NCI-H128 (cell line): ENCODE measurements around the gene PTPRD.
A peak's percentile ranks its signal among the peaks of the same experiment; 100 is the strongest.

Source experiments
- DNase-seq: peaks from one replicate; lab custom pipeline; 2025; ENCODE audit not compliant: unreplicated experiment; lab: John Stamatoyannopoulos, UW

Gene PTPRD

DNA sequence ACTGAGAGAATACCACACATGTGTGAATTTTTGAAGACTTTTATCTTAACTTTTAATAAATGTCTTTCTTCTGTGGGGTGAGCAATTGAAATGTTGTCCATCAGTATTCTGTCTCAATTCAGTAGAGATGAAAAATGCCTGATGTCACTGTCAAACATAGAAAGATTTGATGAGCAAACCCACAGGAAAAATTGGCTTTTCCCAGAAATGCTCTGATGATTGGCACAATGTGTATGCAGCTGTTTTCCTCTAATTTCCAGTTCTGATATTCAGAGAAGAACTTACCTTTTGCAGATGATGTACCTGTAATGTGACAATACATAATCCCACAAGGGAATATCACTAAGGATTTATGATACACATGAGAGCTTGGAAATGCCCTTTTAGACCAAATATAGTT lies 340.0 kb downstream of the PTPRD start:
- no peak for DNase-seq

DNA sequence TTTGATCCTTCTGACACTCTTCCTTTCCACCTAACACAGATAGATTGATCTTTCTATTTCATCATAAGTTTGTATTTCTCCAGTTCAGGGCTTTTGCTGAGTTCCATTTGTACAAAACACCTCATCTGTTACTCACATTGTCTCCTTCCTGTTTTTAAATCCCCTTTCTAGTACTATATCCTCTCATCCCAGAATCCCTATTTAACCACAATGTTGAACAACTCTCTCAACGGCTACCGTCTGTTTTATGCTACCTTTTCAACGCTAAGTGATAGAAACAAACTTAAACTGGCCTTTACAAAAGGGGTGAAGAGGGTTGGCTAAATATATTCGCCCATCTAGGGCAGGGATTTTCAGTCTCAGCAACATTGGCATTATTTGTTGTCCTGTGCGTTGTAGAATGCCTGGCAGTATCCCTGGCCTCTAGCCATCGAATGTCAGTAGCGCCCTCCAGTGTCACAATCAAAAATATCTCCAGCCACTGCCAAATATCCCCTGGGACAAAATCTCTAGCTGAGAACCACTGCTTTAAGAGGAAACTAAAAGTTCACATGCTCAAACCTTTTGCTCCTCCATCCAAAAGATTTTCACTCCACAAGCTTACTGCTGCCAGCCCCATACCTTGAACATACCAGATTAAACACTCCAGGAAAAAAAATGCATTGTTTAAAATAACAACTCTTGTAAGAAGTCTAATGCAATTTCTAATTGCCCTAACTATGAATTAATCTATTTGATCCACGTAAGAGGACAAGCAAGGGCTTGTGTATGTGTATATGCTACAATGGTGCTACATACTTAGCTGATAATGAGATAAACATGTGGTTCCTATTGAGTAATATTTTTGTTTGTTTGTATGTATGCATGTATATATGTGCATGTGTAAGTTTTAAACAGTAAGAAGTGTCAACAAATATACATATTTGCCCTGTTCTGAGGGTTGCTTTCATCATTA lies 344.0 kb downstream of the PTPRD start:
- peak; percentile 6 for DNase-seq

DNA sequence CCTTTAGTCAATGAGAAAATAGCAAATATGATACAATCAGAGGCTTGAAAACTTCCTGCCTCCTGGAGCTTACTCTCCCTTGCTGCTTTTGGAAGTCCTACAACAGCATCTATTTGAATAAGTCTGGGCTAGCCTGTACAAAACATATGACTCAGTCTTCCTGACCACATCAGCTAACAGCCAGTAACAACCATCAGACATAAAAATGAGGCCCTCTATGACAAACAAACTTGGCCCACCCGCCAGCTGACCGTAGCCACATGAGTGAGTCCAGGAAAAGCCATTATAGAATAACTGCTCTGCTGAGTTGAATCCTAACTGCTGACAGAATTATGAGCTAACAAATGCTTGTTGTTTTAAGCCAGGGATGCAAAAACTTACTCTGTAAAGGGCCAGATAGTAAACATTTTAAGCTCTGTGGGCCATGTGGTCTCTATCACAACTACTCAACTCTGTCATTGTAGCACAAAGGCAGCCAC lies 347.6 kb downstream of the PTPRD start:
- DNase-seq = no peak

DNA sequence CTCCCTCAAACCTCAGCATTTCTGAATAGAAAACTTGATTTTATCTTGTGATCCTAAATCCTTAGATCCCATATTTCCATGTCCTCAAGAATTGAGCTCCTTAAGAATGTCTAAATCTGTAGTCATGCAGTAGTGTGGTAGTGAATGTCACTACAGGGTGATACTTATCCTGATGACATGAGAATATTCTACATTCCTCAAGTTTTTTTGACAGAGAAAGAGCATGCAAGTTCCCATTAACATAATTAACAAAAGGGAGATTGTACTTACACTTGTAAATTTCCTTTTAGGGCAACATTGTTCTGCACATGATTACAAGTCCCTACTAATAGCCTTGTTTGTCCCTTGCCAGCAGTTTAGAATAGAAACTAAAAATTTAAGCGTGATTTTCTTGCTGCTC lies 352.3 kb downstream of the PTPRD start:
- no peak for DNase-seq

DNA sequence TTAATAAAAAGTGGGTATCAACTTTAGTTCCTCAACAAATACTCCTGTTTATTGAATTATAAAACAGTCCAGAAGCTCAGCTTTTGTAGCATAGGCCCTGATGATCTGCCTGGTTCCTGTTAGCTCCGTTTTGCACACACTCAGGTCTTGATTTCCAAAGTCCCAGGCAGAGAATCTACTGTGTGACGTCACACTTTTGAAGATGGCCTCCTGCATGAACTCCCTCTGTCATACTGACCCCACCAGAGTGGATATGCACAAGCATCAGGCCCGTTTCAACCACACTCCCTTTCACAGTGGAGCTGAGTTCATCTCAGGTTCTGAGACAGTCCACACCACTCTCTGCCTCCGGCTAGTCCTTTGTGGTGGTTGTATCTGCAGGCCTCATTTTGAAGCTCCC lies 353.1 kb downstream of the PTPRD start:
- no peak for DNase-seq

DNA sequence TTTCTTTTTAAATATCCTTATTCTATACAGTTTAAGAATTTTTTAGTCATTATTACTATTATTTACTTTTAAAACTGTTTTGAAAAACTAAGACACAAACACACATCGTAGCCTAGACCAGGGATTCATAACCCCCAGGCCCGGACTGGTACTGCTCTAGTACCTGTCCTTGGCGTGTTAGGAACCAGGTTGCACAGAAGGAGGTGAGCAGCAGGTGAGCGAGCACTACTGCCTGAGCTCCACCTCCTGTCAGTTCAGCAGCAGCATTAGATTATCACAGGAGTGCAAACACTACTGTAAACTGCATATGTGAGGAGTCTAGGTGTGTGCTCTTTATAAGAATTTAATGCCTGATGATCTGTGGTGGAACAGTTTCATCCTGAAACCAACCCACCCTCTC lies 357.0 kb downstream of the PTPRD start:
- no peak for DNase-seq

DNA sequence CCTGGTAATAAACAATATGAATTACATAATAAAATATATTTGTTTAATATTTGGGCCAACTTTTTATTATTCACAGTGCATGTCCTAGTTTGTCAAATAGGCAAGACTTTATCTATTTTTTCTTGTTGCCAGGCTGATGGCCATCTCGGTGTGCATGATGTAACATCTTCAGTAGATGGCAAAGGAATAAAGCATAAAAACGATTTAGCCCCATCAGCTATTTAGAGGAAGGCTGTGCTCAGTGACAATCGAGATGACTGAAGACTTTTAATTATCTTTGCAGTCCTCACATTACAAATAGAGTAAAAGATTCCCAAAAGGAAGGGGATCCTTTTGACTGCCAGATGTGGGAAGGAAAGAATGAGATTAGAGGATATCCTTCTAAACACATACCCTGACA lies 358.5 kb downstream of the PTPRD start:
- no peak for DNase-seq

DNA sequence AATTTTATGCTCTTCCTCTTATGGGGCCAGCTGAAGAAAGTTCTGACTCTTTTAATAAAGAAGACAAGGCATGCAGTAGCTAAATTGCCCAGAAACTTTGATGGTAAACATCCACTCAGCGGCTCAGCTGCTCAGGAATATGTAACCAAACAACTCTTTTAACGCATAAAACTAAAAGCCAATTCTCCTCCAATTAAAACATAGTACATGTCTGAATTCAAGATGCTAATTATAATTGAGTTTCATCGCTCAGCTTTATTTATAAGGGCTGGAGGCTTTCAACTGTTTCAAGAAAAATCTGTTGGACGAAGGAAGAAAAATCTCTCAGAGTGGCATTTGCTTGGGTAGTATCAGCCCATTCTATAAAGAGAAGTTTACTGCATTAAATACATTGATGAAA lies 359.5 kb downstream of the PTPRD start:
- DNase-seq = no peak

DNA sequence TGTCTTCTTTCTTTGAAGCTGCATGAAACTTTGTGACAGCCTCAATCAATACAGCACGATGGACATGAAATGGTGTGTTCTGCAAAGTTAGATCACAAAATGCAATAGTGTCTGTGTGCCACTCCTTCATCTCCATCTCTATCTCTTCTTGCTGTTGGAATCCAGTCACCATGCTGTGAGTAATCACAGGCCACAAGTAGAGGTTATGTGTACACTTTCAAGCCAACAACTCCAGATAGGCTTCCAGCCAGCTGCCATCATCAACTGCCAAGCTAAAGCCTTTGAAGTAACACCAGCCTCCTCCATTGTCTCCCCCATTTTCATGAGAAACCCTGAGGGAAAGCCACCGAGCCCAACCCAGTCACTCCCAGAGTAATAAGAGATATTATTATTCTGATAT lies 360.6 kb downstream of the PTPRD start:
- no peak for DNase-seq

DNA sequence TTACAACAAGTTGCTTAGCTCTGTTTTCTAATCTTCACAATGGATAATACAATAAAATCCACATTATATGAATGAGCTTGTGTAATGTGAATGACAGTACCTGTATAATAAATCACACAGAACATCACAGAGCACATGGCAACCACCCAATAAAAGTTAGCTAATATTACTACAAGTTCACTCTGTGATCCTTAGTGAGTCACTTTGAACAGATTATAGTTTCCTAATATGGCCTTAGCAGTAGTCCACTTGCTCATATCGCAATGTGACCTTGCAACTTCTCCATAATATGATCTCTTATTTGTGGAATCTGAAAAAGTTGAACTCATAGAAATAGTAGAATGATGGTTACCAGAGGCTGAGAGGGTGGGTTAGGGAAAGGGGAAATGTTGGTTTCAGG lies 361.3 kb downstream of the PTPRD start:
- DNase-seq = no peak

DNA sequence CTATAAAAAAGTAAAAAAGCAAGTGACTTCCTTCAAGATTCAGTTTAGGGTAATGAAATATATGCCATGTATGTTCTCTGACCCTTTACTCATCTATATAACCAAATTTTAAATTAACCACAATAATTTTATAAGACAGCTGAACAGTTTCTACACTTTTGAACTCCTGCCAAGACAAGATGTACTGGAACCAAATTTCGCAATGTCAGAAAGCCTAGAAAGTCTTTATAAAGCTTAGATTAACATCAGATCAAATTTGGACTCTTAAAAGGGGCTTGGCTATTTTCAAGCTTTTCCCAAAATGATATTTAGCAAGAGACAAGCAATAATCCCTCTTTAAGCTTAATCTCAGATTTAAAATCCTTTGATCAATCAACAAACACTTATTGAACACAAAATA lies 362.6 kb downstream of the PTPRD start:
- DNase-seq = no peak

DNA sequence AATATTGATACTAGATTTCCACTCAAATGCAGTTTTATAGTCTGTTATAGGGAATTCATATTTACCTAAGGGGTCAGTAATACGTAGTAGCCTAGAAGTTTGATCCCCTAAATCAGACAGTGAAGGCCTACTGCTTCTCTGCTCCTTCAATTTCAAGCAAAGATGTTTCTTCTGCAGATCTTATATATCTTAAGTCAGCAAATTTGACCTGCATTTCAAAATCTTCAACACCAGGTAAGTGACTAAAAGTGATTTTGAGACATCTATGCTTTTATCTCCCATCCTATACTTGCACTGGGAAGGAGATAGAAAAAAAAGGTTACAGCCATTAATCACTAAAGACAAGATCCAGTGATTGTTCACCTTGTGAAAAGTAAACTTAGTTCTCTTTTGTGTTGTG lies 363.9 kb downstream of the PTPRD start:
- DNase-seq = no peak

DNA sequence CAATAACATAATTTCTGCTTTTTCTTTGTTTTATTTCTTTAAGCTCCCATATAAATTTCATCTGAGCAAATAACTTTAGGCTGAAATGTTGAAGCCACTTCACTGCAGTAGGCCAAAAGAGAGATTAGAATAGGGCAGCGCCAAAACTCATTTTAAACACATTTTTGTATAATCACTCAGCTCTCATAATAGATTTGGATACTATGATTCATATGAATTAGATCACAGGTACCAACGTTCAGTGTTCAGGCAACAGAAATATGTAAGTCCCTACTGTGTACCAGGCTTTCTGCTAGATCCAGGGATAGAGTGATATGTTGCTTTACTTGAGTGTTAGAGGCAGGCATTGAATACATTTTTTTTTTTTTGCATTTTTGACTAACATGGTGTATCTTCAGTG lies 370.5 kb downstream of the PTPRD start:
- DNase-seq = no peak

DNA sequence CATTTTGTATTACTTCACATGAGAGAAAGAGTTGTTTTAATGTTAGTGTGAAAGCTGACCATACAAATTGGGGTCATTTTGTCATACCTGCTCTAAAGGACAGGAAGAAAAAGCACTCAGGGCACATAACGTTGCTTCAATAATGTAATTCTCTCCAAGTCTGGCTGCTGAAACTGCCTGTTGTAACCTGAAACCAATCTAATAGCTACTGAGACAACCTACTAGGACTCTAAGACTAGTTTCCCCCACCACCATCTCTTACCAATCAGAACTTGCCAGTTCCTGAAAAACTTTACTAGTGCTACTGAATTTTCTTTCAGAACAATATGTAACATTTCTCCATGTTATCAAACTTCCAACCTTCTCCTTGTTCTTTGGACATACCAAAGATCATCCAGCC lies 374.7 kb downstream of the PTPRD start:
- DNase-seq = no peak

DNA sequence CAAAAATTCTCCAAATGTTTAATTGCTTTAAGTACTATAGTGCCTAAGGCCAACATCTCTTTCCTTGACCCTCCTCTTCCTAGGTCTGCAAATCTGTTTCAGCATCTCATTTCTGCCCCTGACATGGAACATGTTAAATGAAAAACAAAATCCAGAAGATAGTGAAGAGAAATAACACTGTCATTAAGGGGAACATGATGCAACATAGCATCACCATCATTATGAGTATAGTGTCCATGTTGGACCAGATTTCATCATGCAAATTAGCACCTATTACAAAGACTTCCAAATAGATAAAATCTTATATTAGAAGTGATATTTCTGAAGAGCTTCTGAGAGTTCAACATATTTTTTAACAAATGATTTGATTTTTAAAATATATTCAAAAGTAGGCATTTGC lies 375.2 kb downstream of the PTPRD start:
- DNase-seq = no peak

DNA sequence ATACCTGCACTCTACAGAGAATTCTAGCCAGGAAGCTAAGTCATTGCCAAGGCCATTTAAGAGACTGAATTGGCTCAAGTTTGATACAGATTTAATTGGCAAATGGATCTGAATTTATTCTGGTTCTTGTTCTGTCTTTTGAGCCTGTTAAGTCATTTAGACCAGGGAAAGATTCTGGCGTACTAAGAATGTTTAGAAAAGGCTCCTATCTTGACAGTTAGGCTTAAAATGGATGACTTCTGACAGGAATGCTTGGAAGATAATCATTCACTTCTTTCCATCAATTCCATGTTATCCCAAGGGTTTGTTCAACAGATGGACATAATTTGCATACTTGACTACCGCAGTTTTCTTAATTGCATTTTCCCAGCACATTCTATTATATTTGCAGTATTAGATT lies 376.6 kb downstream of the PTPRD start:
- no peak for DNase-seq

DNA sequence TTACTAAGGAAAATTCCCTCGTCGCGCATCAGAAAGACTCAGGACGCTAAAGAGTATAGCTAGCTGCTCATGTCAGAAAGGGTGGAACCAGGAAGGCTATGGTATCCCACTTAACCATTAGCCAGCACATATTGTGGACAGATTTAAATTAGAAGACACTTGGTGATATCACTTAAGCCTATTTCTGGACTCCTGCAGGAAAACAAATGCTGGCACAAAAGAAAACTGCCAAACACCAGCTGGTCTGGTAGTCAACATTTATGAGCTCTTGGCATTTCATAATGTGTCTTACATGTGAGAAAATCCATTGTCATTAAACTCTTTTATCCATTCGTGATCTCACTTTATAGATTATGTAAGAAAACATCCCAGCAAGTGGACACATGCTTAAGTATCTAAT lies 377.4 kb downstream of the PTPRD start:
- no peak for DNase-seq

DNA sequence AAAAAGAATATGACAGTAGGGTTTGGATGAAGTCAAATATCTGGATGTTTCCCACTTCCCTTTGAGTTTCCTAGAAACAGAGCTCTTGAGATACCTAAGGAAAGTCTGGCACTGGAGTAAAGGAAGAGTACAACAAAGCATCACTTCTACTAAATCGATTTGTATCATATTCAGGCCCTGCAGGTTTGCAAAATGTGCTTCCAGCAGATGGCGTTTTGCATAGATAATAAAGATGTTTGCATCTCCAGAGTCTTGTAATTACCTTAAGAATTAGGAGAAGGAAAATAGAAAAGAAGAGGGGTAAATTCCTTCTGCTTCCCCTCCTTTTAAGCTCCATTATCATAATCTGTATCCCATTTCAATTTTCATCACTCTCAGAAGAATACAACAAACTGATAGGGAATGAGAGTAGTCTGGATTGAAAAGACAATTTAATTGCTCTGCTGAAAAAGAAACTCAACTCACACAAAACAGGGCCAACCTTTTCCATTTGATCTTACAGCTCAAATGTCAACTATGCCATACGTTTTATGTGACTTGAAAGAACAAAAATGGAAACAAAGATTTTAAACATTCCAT lies 380.4 kb downstream of the PTPRD start:
- no peak for DNase-seq

DNA sequence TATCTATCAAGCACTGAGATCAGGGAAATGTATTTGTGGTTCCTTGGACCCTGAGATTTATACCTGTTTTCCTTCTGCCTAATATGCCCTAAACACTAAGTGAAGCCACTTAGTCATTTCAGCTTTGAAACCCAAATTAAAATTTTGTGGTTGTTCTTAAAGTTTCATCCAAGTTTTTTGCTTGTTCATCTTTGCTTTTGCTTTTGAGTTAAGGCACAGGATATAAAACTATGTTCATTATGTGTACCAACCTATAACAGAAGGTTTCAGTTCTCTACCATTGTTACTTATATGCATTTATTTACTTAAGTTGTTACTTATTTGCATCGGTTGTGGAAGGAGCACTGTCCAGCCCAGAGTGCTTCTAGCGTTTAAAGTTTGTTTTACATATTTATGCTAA lies 382.3 kb downstream of the PTPRD start:
- DNase-seq = no peak

DNA sequence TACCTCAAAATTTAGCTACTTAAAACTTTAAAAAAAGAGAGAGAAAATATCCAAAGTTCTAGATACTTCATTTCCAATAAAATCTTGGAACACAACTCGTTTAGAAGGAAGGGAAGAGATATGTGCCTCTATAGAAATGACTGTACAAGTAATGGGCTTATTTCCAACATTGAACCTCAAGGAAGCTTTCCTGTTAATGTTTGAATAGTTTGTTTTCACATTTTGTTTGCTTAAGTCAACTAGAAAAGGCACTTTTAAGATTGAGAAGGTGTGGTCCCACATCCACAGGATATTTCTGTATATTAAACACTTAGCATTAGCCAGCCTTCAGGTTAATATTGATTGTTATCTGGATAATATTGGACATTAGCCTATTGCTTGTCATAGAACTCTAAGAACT lies 384.7 kb downstream of the PTPRD start:
- DNase-seq = no peak

DNA sequence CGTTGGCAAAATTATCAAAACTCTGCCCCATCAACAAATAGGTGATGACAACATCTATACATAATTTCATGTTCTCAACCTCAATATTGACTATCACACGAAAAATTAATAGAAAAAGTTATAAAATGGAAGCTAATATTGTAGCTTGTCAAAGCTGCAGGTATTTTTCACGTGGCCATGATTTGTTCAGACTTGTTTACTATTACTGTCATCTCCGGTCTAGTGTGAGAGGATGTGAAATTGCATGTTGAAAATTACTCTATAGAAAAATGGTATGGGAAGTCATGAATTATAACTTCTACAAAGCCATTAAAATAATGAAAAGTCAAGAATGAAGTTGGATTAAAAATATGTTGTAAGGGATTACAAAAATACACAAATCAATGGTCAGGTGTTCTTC lies 385.8 kb downstream of the PTPRD start:
- DNase-seq = no peak

DNA sequence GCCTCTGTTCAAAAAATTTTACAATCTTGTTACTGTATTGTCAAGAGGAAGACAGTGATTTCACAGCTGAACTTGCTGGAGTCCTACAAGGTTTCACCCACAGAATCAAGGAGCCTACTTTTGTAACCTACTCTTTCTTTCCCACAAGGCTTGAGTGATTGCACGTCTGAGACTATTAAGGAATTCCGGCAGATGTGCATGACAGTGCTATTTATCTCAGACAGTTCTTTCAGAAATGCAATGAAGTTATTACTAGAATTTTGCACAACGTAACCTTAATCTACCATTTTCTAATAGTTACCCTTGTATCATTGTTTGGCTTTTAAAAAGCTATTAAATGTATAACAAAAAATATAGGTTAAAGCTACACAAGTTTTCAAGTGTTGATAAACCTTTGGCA lies 400.1 kb downstream of the PTPRD start:
- no peak for DNase-seq

DNA sequence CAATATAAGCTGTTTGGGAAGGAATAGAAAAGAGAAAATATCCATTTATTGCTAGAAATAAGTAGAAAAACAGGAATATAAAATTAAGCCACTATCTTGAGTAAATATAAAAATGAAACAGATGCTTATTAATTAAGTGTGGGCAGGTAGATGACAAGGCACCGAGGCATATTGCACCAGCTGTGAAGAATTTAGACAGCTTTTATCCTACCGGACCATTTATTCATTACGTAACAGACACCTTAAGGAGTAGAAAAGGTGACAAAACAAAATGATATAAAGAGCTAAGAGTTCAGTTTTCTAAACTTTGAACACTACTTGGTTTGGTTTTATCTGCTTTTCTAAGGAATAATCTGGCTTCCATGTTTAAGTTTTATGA lies 404.1 kb downstream of the PTPRD start:
- no peak for DNase-seq
